Panc1 (cell line): Measurements from ENCODE around the gene MYRIP. TPM values are rescaled to one million over a fixed set of nuclear protein-coding genes. Genes with fewer than 3 reads are reported as not detected.

ENCODE experiments used
- ATAC-seq: fragments of 200-7000 bp; cut with Tn5 transposase; 2 replicates; pipeline ENCODE4 v1.9.1; 2020; ENCODE audit warnings: mild to moderate bottlenecking, moderate library complexity
- BruUV-seq: library from RNA; stranded (reverse); fragments of 400-500 nt; replicated peaks from 2 replicates; lab custom pipeline; 2021; lab: Mats Ljungman, UMichigan
- CTCF ChIA-PET: fragments of 300-600 bp; sonication (Branson Sonifier 250); formaldehyde crosslinking; loops from one replicate; lab custom pipeline; 2022; ENCODE audit warnings: antibody characterized with exemption; lab: Charles Lee
- POLR2A ChIA-PET: fragments of 300-600 bp; sonication (Branson Sonifier 250); formaldehyde crosslinking; loops from one replicate; lab custom pipeline; 2022; ENCODE audit warnings: antibody characterized with exemption; lab: Charles Lee
- DNase-seq: peaks from one replicate; pipeline ENCODE4 v3.0.0-alpha.2; 2010; ENCODE audit warnings: low read depth, low spot score
- H3K27ac ChIP-seq: 2 replicates; pipeline ENCODE4 v1.5.1; 2011; ENCODE audit warnings: mild to moderate bottlenecking, low read length, inconsistent platforms
- H3K27me3 ChIP-seq: fragments of 200-500 bp; sonication (Bioruptor generic); 2 replicates; pipeline ENCODE4 v1.6.0; 2014; ENCODE audit warnings: low read length, inconsistent platforms; ENCODE audit not compliant: control insufficient read depth, insufficient read depth
- H3K36me3 ChIP-seq: fragments of 200-500 bp; sonication (Bioruptor generic); 2 replicates; pipeline ENCODE4 v1.5.1; 2014; ENCODE audit warnings: inconsistent platforms, mild to moderate bottlenecking, low read length, moderate library complexity; ENCODE audit not compliant: control insufficient read depth, insufficient read depth
- H3K4me1 ChIP-seq: 2 replicates; pipeline ENCODE4 v1.5.1; 2011; ENCODE audit warnings: inconsistent platforms, mild to moderate bottlenecking, low read length, moderate library complexity; ENCODE audit not compliant: control insufficient read depth, insufficient read depth
- H3K4me3 ChIP-seq, 2 experiments: 2 replicates each; pipeline ENCODE4 v1.5.1; 2011 to 2012; ENCODE audit warnings: low read depth in 2 of 2, low read length in 2 of 2, mild to moderate bottlenecking in 2 of 2, inconsistent platforms in 1 of 2, moderate library complexity in 1 of 2
- H3K9me3 ChIP-seq: fragments of 200-500 bp; sonication (Bioruptor generic); 2 replicates; pipeline ENCODE4 v1.5.1; 2014; ENCODE audit warnings: low read depth, mild to moderate bottlenecking, inconsistent platforms, low read length, moderate library complexity; ENCODE audit not compliant: control insufficient read depth, insufficient read depth
- POLR2AphosphoS5 ChIP-seq: IDR thresholded peaks from 2 replicates; pipeline ENCODE4 v1.6.1; 2012; ENCODE audit warnings: mild to moderate bottlenecking, low read depth, low read length, moderate library complexity
- SIN3A ChIP-seq: IDR thresholded peaks from 2 replicates; pipeline ENCODE4 v1.6.1; 2012; ENCODE audit warnings: low read depth, mild to moderate bottlenecking, low read length, moderate library complexity, borderline replicate concordance; ENCODE audit not compliant: insufficient read depth
- TCF7L2 ChIP-seq: IDR thresholded peaks from 2 replicates; pipeline ENCODE4 v1.6.1; 2011; ENCODE audit warnings: mild to moderate bottlenecking, low read depth, low read length, inconsistent platforms
- in situ Hi-C: cut with HindIII; loops from 2 replicates; pipeline ENCODE4 v1.10.0; 2016; ENCODE audit warnings: low sequenced_read_pairs, low pct_unique_long_range_greater_than_20kb
- intact Hi-C: fragments of 100-400 bp; cut with micrococcal nuclease; formaldehyde crosslinking; loops from one replicate; pipeline ENCODE4 v1.10.0; 2022; ENCODE audit not compliant: unreplicated experiment
- total RNA-seq: library from RNA; stranded (reverse); gene quantifications from one replicate; pipeline ENCODE4 v1.2.1, GENCODE V29; 2021; ENCODE audit not compliant: unreplicated experiment
- TF ChIP-seq, protein P1 (sequence below), 2 experiments: IDR thresholded peaks; 2 replicates each; pipeline ENCODE4 v1.6.1; 2011 to 2012; ENCODE audit warnings: low read depth in 2 of 2, control low read depth in 1 of 2, low read length in 1 of 2, mild to moderate bottlenecking in 1 of 2, moderate library complexity in 1 of 2; ENCODE audit not compliant: insufficient read depth in 1 of 2
- TF ChIP-seq, protein P2 (sequence below): fragments of 450-650 bp; IDR thresholded peaks from 2 replicates; pipeline ENCODE4 v1.5.1; 2017; ENCODE audit warnings: mild to moderate bottlenecking

Gene MYRIP
- total RNA-seq, 1 experiment from 2014 or later, result 0.59 TPM

DNA sequence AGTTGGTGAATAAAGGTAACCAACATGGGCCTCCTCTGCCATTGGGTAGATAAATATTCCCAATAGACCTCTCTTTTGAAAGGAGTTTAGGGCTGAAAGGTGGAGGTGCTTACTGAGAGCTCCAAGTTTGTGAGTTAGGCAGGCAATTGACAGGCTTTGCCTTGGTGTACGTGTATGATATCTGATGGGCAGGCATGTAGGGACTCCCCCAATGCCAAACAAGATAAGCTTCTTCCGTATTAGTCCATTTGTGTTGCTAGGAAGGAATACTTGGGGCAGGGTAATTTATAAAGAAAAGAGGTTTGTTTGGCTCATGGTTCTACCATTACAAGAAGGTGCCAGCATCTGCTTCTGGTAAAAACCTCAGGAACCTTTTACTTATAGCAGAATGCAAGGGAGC lies 339.4 kb downstream of the MYRIP start:
- Histone ChIP-seq H3K27ac (no peak overlapping the region), H3K27me3 (no peaks in the 10 kb centered on the region), H3K36me3 (no peaks in the 10 kb centered on the region), H3K9me3 (no peaks in the 10 kb centered on the region), H3K4me3 (no peak overlapping the region), H3K4me1 (no peaks in the 10 kb centered on the region)
- intact Hi-C loops (no loop called here), in situ Hi-C loops (no loop called here)
- ATAC-seq (no peak), DNase-seq (no peak)
- ChIA-PET CTCF (no interaction called here), POLR2A (no interaction called here)
- BruUV-seq, result no TSS peak
- no peak for TF ChIP-seq SIN3A
- TF ChIP-seq POLR2AphosphoS5, result no peak
- TF ChIP-seq, protein P1, sequence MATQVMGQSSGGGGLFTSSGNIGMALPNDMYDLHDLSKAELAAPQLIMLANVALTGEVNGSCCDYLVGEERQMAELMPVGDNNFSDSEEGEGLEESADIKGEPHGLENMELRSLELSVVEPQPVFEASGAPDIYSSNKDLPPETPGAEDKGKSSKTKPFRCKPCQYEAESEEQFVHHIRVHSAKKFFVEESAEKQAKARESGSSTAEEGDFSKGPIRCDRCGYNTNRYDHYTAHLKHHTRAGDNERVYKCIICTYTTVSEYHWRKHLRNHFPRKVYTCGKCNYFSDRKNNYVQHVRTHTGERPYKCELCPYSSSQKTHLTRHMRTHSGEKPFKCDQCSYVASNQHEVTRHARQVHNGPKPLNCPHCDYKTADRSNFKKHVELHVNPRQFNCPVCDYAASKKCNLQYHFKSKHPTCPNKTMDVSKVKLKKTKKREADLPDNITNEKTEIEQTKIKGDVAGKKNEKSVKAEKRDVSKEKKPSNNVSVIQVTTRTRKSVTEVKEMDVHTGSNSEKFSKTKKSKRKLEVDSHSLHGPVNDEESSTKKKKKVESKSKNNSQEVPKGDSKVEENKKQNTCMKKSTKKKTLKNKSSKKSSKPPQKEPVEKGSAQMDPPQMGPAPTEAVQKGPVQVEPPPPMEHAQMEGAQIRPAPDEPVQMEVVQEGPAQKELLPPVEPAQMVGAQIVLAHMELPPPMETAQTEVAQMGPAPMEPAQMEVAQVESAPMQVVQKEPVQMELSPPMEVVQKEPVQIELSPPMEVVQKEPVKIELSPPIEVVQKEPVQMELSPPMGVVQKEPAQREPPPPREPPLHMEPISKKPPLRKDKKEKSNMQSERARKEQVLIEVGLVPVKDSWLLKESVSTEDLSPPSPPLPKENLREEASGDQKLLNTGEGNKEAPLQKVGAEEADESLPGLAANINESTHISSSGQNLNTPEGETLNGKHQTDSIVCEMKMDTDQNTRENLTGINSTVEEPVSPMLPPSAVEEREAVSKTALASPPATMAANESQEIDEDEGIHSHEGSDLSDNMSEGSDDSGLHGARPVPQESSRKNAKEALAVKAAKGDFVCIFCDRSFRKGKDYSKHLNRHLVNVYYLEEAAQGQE (IDR thresholded peaks at IDR 0.05; ENCODE audit: insufficient read depth in 1 of 2, low read depth in 2 of 2, low read length in 1 of 2), result no peak
- no peak for TF ChIP-seq TCF7L2
- TF ChIP-seq, protein P2, sequence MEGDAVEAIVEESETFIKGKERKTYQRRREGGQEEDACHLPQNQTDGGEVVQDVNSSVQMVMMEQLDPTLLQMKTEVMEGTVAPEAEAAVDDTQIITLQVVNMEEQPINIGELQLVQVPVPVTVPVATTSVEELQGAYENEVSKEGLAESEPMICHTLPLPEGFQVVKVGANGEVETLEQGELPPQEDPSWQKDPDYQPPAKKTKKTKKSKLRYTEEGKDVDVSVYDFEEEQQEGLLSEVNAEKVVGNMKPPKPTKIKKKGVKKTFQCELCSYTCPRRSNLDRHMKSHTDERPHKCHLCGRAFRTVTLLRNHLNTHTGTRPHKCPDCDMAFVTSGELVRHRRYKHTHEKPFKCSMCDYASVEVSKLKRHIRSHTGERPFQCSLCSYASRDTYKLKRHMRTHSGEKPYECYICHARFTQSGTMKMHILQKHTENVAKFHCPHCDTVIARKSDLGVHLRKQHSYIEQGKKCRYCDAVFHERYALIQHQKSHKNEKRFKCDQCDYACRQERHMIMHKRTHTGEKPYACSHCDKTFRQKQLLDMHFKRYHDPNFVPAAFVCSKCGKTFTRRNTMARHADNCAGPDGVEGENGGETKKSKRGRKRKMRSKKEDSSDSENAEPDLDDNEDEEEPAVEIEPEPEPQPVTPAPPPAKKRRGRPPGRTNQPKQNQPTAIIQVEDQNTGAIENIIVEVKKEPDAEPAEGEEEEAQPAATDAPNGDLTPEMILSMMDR, result no peak

DNA sequence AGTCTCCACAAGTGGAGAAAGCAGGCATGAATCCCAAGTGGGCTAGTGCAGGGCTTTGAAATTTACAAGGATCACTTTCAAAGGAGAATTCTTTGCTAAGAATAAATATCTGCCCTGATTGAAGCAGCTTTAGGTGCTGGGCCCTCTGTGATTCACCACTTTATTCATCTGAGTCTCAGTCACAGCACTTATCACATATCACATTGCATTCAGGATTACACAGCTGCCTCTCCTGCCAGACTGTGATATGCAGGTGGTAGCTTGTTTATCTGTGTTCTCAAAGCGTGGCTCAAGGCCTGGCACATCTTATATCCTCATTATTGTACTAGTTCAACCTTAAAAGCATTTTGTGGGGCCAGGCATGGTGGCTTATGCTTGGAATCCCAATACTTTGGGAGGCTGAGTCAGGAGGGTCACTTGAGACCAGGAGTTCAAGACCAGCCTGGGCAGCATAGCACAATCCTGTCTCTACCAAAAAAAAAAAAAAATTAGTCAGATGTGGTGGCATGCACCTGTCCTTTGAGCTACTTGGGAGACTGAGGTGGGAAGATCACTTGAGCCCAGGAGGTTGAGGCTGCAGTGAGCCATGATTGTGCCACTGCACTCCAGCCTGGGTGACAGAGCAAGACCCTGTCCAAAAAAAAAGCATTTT lies 343.2 kb downstream of the MYRIP start:
- Histone ChIP-seq H3K27me3 (no peaks in the 10 kb centered on the region), H3K4me1 (no peaks in the 10 kb centered on the region), H3K36me3 (no peaks in the 10 kb centered on the region), H3K9me3 (no peaks in the 10 kb centered on the region), H3K27ac (no peak overlapping the region), H3K4me3 (no peak overlapping the region)
- no TSS peak for BruUV-seq
- no peak for ATAC-seq
- in situ Hi-C loops, result no loop called here
- CTCF ChIA-PET, result no interaction called here
- intact Hi-C loops, result no loop called here
- no peak for DNase-seq
- POLR2A ChIA-PET, result no interaction called here
- no peak for TF ChIP-seq POLR2AphosphoS5
- TF ChIP-seq, protein P2, result no peak
- no peak for TF ChIP-seq SIN3A
- no peak for TF ChIP-seq TCF7L2
- TF ChIP-seq, protein P1 (IDR thresholded peaks at IDR 0.05; ENCODE audit: insufficient read depth in 1 of 2, low read depth in 2 of 2, low read length in 1 of 2), result no peak
